ENCODE measurements around the gene ATP9A. TPM values are rescaled to one million over a fixed set of nuclear protein-coding genes. Genes with fewer than 3 reads are reported as not detected.
A peak's percentile ranks its signal among the peaks of the same experiment; 100 is the strongest.

The ATP9A gene
- total and polyA plus RNA-seq, 10 of the 15 experiments (the other 5 are each of a cell fraction or from before 2014, with no cell fraction given), result 0.03 to 0.81 (median 0.14) TPM

DNA sequence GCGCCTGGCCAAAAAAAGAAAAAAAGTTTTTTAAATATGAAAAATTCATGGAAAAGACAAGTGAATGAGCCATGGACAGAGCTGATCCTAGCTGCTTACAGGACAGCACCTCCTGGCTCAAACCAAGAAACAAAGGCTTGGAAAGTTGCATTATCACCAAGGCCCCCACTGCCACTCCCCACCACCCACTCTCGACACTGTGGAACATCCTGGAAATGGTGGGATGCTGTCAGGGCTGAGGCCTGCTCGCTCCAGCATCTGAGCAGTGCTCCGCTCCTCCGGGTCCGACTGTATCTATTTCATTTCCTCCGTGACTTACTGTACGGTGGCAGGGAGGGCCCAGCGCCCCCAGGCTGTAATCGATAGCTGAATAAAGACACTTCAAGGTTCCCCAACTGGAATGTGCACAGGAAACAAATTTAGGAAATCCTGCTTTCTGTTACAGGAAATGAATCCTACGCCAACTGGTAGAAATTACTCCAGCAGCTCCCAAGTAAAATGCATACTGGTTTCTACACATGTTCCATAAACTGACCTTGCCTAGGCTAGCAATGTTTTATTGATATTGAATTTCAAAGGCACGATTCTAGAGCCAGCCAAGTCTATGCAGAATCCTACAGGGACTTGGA lies 116.2 kb downstream of the ATP9A start (continued):
- no peak for TF ChIP-seq HSF1 (IDR thresholded peaks at IDR 0.05; ENCODE audit: low read depth, low read length)

DNA sequence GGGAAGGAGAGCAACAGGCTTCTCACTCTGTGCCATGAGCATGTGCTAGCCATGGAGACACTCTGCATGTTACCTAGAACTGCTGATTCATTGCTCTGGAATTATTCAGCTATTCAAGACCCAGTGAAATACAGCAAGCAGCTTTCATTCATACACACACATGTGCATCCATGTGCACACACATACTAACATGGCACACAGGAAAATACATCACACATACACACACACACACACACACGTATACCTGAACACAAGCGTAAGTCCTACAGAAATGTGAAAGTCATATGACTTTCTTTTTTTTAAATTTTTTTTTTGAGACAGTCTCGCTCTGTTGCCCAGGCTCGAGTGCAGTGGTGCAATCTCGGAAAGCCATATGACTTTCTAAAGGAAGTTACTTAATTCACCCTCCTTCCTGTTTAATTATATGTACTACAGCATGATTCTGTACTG lies 117.5 kb downstream of the ATP9A start:
- Histone ChIP-seq H3K79me2 (ENCODE audit: control insufficient read depth, insufficient read depth, low read length) (no peaks in the 10 kb centered on the region), H3K4me3 (no peak overlapping the region), H3K9ac (ENCODE audit: control insufficient read depth, insufficient read depth, low read length) (no peak overlapping the region), H3K9me3 (replicated peaks; ENCODE audit: control insufficient read depth, insufficient read depth, low read length) (no peaks in the 10 kb centered on the region), H3K27me3 (replicated peaks in 1 of 2; ENCODE audit: control insufficient read depth in 2 of 2, insufficient read depth in 2 of 2, low read length in 1 of 2) (no peaks in the 10 kb centered on the region; a peak in 1 of 4 replicates), H4K20me1 (ENCODE audit: control insufficient read depth, insufficient read depth) (no peaks in the 10 kb centered on the region), H3K36me3 (ENCODE audit: control insufficient read depth in 2 of 2, insufficient read depth in 2 of 2, low read length in 1 of 2) (no peaks in the 10 kb centered on the region), H3K4me1 (ENCODE audit: control insufficient read depth, insufficient read depth, low read length) (no peaks in the 10 kb centered on the region), H2AFZ (ENCODE audit: control insufficient read depth, low read depth, low read length) (no peak overlapping the region), H3K4me2 (ENCODE audit: control insufficient read depth, insufficient read depth) (no peak overlapping the region), H3K27ac (ENCODE audit: control insufficient read depth, insufficient read depth) (no peak overlapping the region)
- no peak for TF ChIP-seq ZNF622 (IDR thresholded peaks at IDR 0.05)
- TF ChIP-seq PAX5 (IDR thresholded peaks at IDR 0.05; ENCODE audit: borderline replicate concordance, low read depth, low read length), result peak; percentile 29; the same call in 1 of the 2 replicates
- TF ChIP-seq ZNF384 (IDR thresholded peaks at IDR 0.05; ENCODE audit: borderline replicate concordance, low read depth, low read length), result peak; percentile 10; the same call in 1 of the 2 replicates
- no TSS peak for BruUV-seq (replicated peaks)
- intact Hi-C loops (cut with micrococcal nuclease; ENCODE audit: unreplicated experiment) (no loop called here), in situ Hi-C loops (cut with MboI) (no loop called here)
- 2% methylated on average over 5 of the region's 5 CpGs for WGBS (ENCODE audit: insufficient coverage, insufficient replicate concordance, low lambda C conversion rate, missing lambda C conversion rate)
- ChIA-PET POLR2A (no interaction called here), SMC1A (ENCODE audit: uncharacterized antibody, unreplicated experiment) (no interaction called here), RAD21 (ENCODE audit: unreplicated experiment) (no interaction called here), CTCF (no interaction called here)
- FAIRE-seq (no peak), ATAC-seq (peak; percentile 78), DNase-seq (ENCODE audit: low read depth, low spot score) (no peak)

All from GM12878 (cell line).